IMR-90 (cell line): ENCODE data around the gene LDB2. TPM values are rescaled to one million over a fixed set of nuclear protein-coding genes. Genes with fewer than 3 reads are reported as not detected.

Source experiments
- ATAC-seq: fragments of 200-7000 bp; cut with Tn5 transposase; 2 replicates; pipeline ENCODE4 v1.9.1; 2020; ENCODE audit warnings: low read depth, mild to moderate bottlenecking, moderate library complexity
- BruUV-seq: library from RNA; stranded (reverse); fragments of 400-500 nt; replicated peaks from 2 replicates; lab custom pipeline; 2021; lab: Mats Ljungman, UMichigan
- CTCF ChIA-PET: fragments of 300-600 bp; formaldehyde crosslinking; extraction: SDS; loops from one replicate; lab custom pipeline; 2021; ENCODE audit warnings: antibody characterized with exemption; lab: Yijun Ruan, JAX
- POLR2A ChIA-PET: fragments of 300-600 bp; sonication (Branson Sonifier 250); formaldehyde crosslinking; loops from one replicate; lab custom pipeline; 2022; ENCODE audit warnings: antibody characterized with exemption; ENCODE audit not compliant: unreplicated experiment; lab: Charles Lee
- DNase-seq: peaks from one replicate; pipeline ENCODE4 v3.0.0; 2013
- H2AFZ ChIP-seq: replicated peaks from 2 replicates; pipeline ENCODE3; 2013; ENCODE audit warnings: low read length, mild to moderate bottlenecking; ENCODE audit not compliant: poor library complexity
- H2AK5ac ChIP-seq: 2 replicates; pipeline ENCODE4 v1.6.1; 2013; ENCODE audit warnings: low read depth, low read length, inconsistent platforms
- H2AK9ac ChIP-seq: replicated peaks from 2 replicates; pipeline ENCODE3; 2013; ENCODE audit warnings: mild to moderate bottlenecking, low read depth, low read length, moderate library complexity; ENCODE audit not compliant: poor library complexity
- H2BK120ac ChIP-seq: 2 replicates; pipeline ENCODE4 v1.6.1; 2013; ENCODE audit warnings: low read depth, low read length, inconsistent platforms
- H2BK15ac ChIP-seq: 3 replicates; pipeline ENCODE4 v1.6.1; 2013; ENCODE audit warnings: low read depth, low read length, inconsistent platforms
- H2BK20ac ChIP-seq: 2 replicates; pipeline ENCODE4 v1.6.1; 2013; ENCODE audit warnings: low read depth, mild to moderate bottlenecking, inconsistent platforms, low read length, moderate library complexity
- H2BK5ac ChIP-seq: 2 replicates; pipeline ENCODE4 v1.6.1; 2013; ENCODE audit warnings: mild to moderate bottlenecking, low read depth, low read length, inconsistent platforms; ENCODE audit not compliant: poor library complexity, severe bottlenecking
- H3K14ac ChIP-seq: replicated peaks from 2 replicates; pipeline ENCODE4 v1.6.1; 2013; ENCODE audit warnings: low read depth, low read length, inconsistent platforms
- H3K18ac ChIP-seq: 2 replicates; pipeline ENCODE4 v1.6.1; 2013; ENCODE audit warnings: low read depth, low read length, control low read depth
- H3K23ac ChIP-seq: 2 replicates; pipeline ENCODE4 v1.6.1; 2013; ENCODE audit warnings: low read depth, low read length, inconsistent platforms
- H3K27ac ChIP-seq: 2 replicates; pipeline ENCODE4 v1.5.1; 2013; ENCODE audit warnings: mild to moderate bottlenecking, control low read depth, low read length; ENCODE audit not compliant: insufficient read depth
- H3K27me3 ChIP-seq: 2 replicates; pipeline ENCODE4 v1.6.1; 2013; ENCODE audit warnings: low read length; ENCODE audit not compliant: control insufficient read depth, insufficient read depth
- H3K36me3 ChIP-seq: 2 replicates; pipeline ENCODE4 v1.6.1; 2013; ENCODE audit warnings: low read length, mixed read lengths; ENCODE audit not compliant: control insufficient read depth, insufficient read depth
- H3K4ac ChIP-seq: 2 replicates; pipeline ENCODE4 v1.6.1; 2013; ENCODE audit warnings: low read depth, low read length, inconsistent platforms
- H3K4me1 ChIP-seq: 2 replicates; pipeline ENCODE4 v1.6.1; 2013; ENCODE audit warnings: low read length, mixed read lengths; ENCODE audit not compliant: control insufficient read depth, insufficient read depth
- H3K4me2 ChIP-seq: 2 replicates; pipeline ENCODE4 v1.6.1; 2013; ENCODE audit warnings: low read depth, mild to moderate bottlenecking, control low read depth, low read length, moderate library complexity
- H3K4me3 ChIP-seq: 2 replicates; pipeline ENCODE4 v1.5.1; 2013; ENCODE audit warnings: low read depth, mild to moderate bottlenecking, control low read depth, low read length, moderate library complexity; ENCODE audit not compliant: insufficient read depth
- H3K56ac ChIP-seq: 2 replicates; pipeline ENCODE4 v1.6.1; 2013; ENCODE audit warnings: low read length, inconsistent platforms; ENCODE audit not compliant: insufficient read depth; ENCODE audit errors: extremely low read depth
- H3K79me1 ChIP-seq, 2 experiments: 2 replicates each; pipeline ENCODE4 v1.6.1; 2013; ENCODE audit warnings: low read length in 2 of 2, inconsistent platforms in 1 of 2, low read depth in 1 of 2
- H3K9ac ChIP-seq: 2 replicates; pipeline ENCODE4 v1.6.1; 2013; ENCODE audit warnings: low read depth, low read length, control low read depth
- H3K9me1 ChIP-seq: 2 replicates; pipeline ENCODE4 v1.6.1; 2013; ENCODE audit warnings: low read length, inconsistent platforms; ENCODE audit not compliant: insufficient read depth
- H3K9me3 ChIP-seq: 2 replicates; pipeline ENCODE4 v1.6.1; 2013; ENCODE audit warnings: low read length; ENCODE audit not compliant: control insufficient read depth, insufficient read depth
- H4K20me1 ChIP-seq: 2 replicates; pipeline ENCODE4 v1.6.1; 2013; ENCODE audit warnings: low read length, inconsistent platforms; ENCODE audit not compliant: insufficient read depth
- H4K5ac ChIP-seq: 2 replicates; pipeline ENCODE4 v1.6.1; 2013; ENCODE audit warnings: mild to moderate bottlenecking, low read depth, low read length, control low read depth
- H4K8ac ChIP-seq, 2 experiments: 2 replicates each; pipeline ENCODE4 v1.6.1; 2013; ENCODE audit warnings: low read depth in 2 of 2, low read length in 2 of 2, control low read depth in 1 of 2, inconsistent platforms in 1 of 2
- H4K91ac ChIP-seq: 2 replicates; pipeline ENCODE4 v1.6.1; 2013; ENCODE audit warnings: low read depth, low read length, inconsistent platforms; ENCODE audit not compliant: insufficient read depth
- MXI1 ChIP-seq: IDR thresholded peaks from 2 replicates; pipeline ENCODE4 v1.6.1; 2012; ENCODE audit warnings: low read depth, mild to moderate bottlenecking, low read length, moderate library complexity, borderline replicate concordance
- NFE2L2 ChIP-seq: fragments of 150-350 bp; IDR thresholded peaks from 2 replicates; pipeline ENCODE4 v1.6.1; 2016; ENCODE audit warnings: low read depth, mild to moderate bottlenecking, low read length
- WGBS, 2 experiments: methylation state at CpG; one replicate each; pipeline versions ENCODE4 v1.1.5 to v1.1.7; 2013; ENCODE audit warnings: missing lambda C conversion rate in 2 of 2; ENCODE audit not compliant: insufficient read length in 1 of 2; ENCODE audit errors: extremely low coverage in 2 of 2; 5-methylcytosine and 5-hydroxymethylcytosine counted together
- dilution Hi-C: fragments of 300-500 bp; cut with HindIII; formaldehyde crosslinking; loops from one replicate; pipeline ENCODE4 v1.14.3; 2018; ENCODE audit warnings: low sequenced_read_pairs; ENCODE audit not compliant: unreplicated experiment
- in situ Hi-C: fragments of 300-500 bp; cut with MboI; formaldehyde crosslinking; loops from 3 replicates; pipeline ENCODE4 v1.14.3; 2019; ENCODE audit warnings: low sequenced_read_pairs, inconsistent platforms, mixed read lengths
- intact Hi-C: fragments of 100-400 bp; cut with micrococcal nuclease; formaldehyde crosslinking; loops from 2 replicates; pipeline ENCODE4 v1.10.0; 2022
- polyA plus RNA-seq, 3 experiments: library from polyadenylated mRNA; depleted of rRNA; stranded (reverse); fragments of >200 nt; gene quantifications; 2 replicates each; pipeline ENCODE4 v1.2.3, GENCODE V29; 2012; ENCODE audit warnings: low replicate concordance in 1 of 3
- total RNA-seq: library from RNA; depleted of rRNA; stranded (reverse); fragments of >200 nt; gene quantifications from 2 replicates; pipeline ENCODE4 v1.2.3, GENCODE V29; 2012
- TF ChIP-seq, protein P1 (sequence below): conservative IDR thresholded peaks from 2 replicates; pipeline ENCODE4 v1.5.1; 2012; ENCODE audit warnings: mild to moderate bottlenecking, low read depth, low read length, improper control_type of control experiment

Gene LDB2
- total and polyA plus RNA-seq, 2 of the 4 experiments (the other 2 are of a cell fraction), result 67.9 to 116 TPM

DNA sequence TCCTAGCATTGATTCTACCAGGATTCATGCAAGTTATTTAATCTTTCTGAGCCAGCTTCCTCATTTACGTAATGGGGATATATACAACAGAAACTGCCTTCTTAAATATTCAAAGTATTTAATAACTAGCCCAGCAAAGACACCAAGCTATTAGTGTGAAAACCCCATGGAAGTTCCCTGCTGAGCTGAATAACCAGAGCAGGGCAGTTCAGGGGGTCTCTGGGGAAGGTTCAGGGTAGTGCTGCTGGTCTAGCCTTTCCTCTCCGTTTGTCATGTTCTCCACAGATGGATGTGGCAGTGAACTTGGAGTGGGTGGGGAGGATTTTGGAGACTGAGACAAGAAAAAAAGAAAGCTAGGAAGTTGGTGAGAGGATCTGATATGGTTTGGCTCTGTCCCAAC is 431.4 kb downstream of the LDB2 start:
- ChIA-PET CTCF (no interaction called here), POLR2A (no interaction called here)
- DNase-seq (no peak), ATAC-seq (no peak)
- Histone ChIP-seq H3K4me3 (no peak overlapping the region), H3K9ac (no peak overlapping the region), H3K4me1 (no peaks in the 10 kb centered on the region; the same call in 1 of the 2 replicates), H2BK20ac (no peak overlapping the region), H2AK9ac (no peak overlapping the region), H3K27ac (no peak overlapping the region), H4K8ac (no peak overlapping the region), H2AFZ (no peak overlapping the region), H3K27me3 (peaks cover 7% of the 10 kb centered on the region), H3K56ac (no peak overlapping the region), H3K9me3 (no peaks in the 10 kb centered on the region), H4K20me1 (no peaks in the 10 kb centered on the region), H4K5ac (no peak overlapping the region), H3K4ac (no peak overlapping the region), H3K18ac (no peak overlapping the region), H3K9me1 (no peaks in the 10 kb centered on the region), H3K23ac (no peak overlapping the region), H2BK5ac (no peak overlapping the region), H3K14ac (no peak overlapping the region), H2AK5ac (no peak overlapping the region), H4K91ac (no peak overlapping the region), H3K36me3 (no peaks in the 10 kb centered on the region), H3K79me1 (no peaks in the 10 kb centered on the region), H2BK120ac (no peak overlapping the region), H2BK15ac (no peak overlapping the region), H3K4me2 (no peak overlapping the region)
- TF ChIP-seq NFE2L2, result no peak
- no peak for TF ChIP-seq MXI1
- TF ChIP-seq, protein P1, sequence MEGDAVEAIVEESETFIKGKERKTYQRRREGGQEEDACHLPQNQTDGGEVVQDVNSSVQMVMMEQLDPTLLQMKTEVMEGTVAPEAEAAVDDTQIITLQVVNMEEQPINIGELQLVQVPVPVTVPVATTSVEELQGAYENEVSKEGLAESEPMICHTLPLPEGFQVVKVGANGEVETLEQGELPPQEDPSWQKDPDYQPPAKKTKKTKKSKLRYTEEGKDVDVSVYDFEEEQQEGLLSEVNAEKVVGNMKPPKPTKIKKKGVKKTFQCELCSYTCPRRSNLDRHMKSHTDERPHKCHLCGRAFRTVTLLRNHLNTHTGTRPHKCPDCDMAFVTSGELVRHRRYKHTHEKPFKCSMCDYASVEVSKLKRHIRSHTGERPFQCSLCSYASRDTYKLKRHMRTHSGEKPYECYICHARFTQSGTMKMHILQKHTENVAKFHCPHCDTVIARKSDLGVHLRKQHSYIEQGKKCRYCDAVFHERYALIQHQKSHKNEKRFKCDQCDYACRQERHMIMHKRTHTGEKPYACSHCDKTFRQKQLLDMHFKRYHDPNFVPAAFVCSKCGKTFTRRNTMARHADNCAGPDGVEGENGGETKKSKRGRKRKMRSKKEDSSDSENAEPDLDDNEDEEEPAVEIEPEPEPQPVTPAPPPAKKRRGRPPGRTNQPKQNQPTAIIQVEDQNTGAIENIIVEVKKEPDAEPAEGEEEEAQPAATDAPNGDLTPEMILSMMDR, result no peak
- no CpG with 5 or more reads among the region's 2 CpGs for WGBS, 2 experiments
- intact Hi-C loops, result no loop called here
- BruUV-seq, result no TSS peak
- in situ Hi-C loops, result no loop called here
- dilution Hi-C loops, result no loop called here
